ENCODE results near the gene DHFR2.
A peak's percentile ranks its signal among the peaks of the same experiment; 100 is the strongest.

The DHFR2 gene

DNA sequence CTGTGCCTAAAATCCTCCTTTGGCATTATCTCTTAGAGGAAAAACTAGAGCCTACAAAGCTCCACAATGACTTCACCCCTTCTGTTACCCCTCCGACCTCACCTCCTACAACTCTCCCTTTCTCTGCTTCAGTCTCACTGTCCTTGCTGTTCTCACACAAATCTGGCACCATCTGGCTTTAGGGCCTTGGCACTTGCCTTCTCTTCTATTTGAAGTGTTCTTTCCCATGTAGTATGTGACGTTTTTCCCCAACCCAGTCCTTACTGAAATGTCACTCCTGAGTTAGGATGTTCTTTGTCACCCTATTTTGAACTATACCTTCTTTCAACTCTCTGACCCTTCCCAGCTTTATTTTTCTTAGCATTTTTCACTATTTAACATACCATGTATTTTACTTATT is 43.1 kb downstream of the DHFR2 start:
- no peak overlapping the region for H3K4me3 ChIP-seq (ENCODE audit: low read depth, low read length)
- no peak for DNase-seq (ENCODE audit: low read depth)
- TF ChIP-seq CTCF (conservative IDR thresholded peaks at IDR 0.05; ENCODE audit: low read depth, low read length), result no peak

DNA sequence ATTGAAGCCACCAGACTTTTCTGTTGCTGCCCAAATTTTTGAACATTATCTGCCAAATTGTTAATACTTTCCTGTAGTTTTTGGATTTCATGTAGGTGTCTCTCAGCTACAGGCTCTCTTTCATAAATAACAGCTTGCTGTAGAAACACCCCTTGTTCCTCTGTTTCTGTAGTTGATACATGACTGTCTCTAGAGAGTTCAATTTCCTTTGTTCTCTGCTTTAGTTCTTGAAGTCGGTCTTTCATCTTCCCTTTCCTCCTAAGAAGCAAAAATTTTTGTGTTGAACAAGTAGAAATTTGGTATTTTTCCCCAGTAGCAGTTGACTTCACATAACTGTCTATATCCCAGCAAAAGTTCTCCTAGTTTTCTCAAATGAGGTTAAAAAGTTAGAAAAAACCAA is 47.7 kb downstream of the DHFR2 start:
- TF ChIP-seq CTCF (conservative IDR thresholded peaks at IDR 0.05; ENCODE audit: low read depth, low read length), result no peak
- no peak overlapping the region for H3K4me3 ChIP-seq (ENCODE audit: low read depth, low read length)
- no peak for DNase-seq (ENCODE audit: low read depth)

DNA sequence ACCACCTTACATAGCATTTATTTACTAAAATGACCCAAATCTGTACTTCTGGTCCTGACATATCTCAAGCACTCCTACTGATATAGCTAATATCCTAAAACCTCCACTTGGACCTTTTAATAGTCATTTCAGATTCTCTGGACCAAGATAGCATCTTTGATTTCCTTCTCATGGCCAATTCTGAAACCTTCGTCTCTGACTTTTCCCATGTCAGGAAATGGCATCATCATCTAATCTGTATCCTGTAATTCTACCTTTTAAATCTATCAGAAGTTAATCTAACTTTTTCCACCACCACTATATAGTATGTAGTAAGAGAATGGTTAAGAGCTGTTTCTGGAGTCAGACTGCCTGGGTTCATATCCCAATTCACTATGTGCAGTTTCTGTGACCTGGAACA is 50.5 kb downstream of the DHFR2 start:
- DNase-seq (ENCODE audit: low read depth), result no peak
- no peak overlapping the region for H3K4me3 ChIP-seq (ENCODE audit: low read depth, low read length)
- no peak for TF ChIP-seq CTCF (conservative IDR thresholded peaks at IDR 0.05; ENCODE audit: low read depth, low read length)

DNA sequence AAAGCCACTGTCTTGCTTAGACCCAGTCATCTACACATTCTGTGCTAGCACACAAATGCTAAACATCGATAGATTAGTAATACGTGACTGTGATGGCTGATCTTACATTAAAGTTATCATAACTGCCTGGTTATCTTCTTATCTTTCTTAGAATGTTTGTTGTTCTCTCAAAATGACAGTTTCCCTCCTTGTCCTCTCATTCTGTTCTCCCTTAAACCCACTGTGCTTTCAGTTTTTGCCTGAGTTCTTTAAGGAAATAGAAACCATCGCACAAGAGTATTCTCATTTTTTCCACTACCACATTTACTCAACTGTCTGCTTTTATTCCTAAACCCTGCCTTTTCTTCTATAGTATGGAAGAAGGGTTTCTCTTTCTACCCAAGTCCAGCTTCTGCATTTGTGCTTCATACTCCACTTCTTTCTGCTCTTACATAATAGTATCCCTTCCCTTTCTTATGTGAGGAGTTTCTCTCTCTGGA is 51.4 kb downstream of the DHFR2 start:
- no peak overlapping the region for H3K4me3 ChIP-seq (ENCODE audit: low read depth, low read length)
- peak; percentile 9 for DNase-seq (ENCODE audit: low read depth)
- TF ChIP-seq CTCF (conservative IDR thresholded peaks at IDR 0.05; ENCODE audit: low read depth, low read length), result no peak

GRCh38 chr3:94009608-94010007 is 53.1 kb downstream of the DHFR2 start:
- TF ChIP-seq CTCF (conservative IDR thresholded peaks at IDR 0.05; ENCODE audit: low read depth, low read length), result no peak
- no peak for DNase-seq (ENCODE audit: low read depth)
- H3K4me3 ChIP-seq (ENCODE audit: low read depth, low read length), result no peak overlapping the region

DNA sequence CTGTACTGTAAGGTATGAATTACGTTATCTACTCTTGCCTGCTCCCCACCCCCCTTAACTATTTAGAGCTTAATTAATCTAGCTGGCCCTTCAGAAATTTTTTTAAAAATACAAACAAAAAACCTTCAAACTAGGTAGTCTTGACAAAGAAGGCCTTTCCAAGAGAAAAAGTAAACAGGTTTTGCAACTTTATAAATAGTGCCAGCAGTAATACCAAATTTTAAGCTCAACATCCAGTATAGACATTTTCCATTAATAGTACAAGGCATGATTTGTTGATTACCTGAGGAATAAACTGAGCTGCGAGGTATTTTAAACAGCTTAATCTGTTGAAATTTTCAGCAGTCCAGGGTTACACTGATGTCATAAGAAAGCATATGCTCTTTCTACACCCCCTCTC is 54.5 kb downstream of the DHFR2 start:
- no peak for DNase-seq (ENCODE audit: low read depth)
- TF ChIP-seq CTCF (conservative IDR thresholded peaks at IDR 0.05; ENCODE audit: low read depth, low read length), result no peak

More for the DNA sequence above, 54.5 kb downstream of the DHFR2 start:
- no peak overlapping the region for H3K4me3 ChIP-seq (ENCODE audit: low read depth, low read length)

All from choroid plexus epithelial cell (primary cell).